ENCODE results near the gene RIMS1.

Gene RIMS1

GRCh38 chr6:71886184-71887005 lies at the start of gene RIMS1:
Gene RIMS1, plus strand, starts transcription at chr6:71886550. Its CDS starts 474 bp downstream, at chr6:71887024.
- no peak for DNase-seq (ENCODE audit: low read depth in 2 of 2)

GRCh38 chr6:71851214-71851613 lies 35.1 kb upstream of the RIMS1 start:
- no peak for DNase-seq (ENCODE audit: low read depth in 2 of 2)

GRCh38 chr6:71852948-71853347 lies 33.4 kb upstream of the RIMS1 start:
- DNase-seq (ENCODE audit: low read depth in 2 of 2), result no peak

- no peak for DNase-seq (ENCODE audit: low read depth in 2 of 2)
These were observed 30.9 kb upstream of the RIMS1 start for GRCh38 chr6:71855406-71855805.

- DNase-seq (ENCODE audit: low read depth in 2 of 2), result no peak
These were observed 7.3 kb upstream of the RIMS1 start for GRCh38 chr6:71879016-71879415.

- DNase-seq (ENCODE audit: low read depth in 2 of 2), result no peak
These were observed 825 bp downstream of the RIMS1 start for GRCh38 chr6:71887006-71887743.

GRCh38 chr6:71887744-71888230 lies 1.4 kb downstream of the RIMS1 start:
- no peak for DNase-seq (ENCODE audit: low read depth in 2 of 2)

- DNase-seq (ENCODE audit: low read depth in 2 of 2), result no peak
These were observed 2.5 kb downstream of the RIMS1 start for GRCh38 chr6:71888756-71889340.

GRCh38 chr6:71889366-71889765 lies 3.0 kb downstream of the RIMS1 start:
- no peak for DNase-seq (ENCODE audit: low read depth in 2 of 2)

- no peak for DNase-seq (ENCODE audit: low read depth in 2 of 2)
These were observed 6.3 kb downstream of the RIMS1 start for GRCh38 chr6:71892641-71893040.

- no peak for DNase-seq (ENCODE audit: low read depth in 2 of 2)
These were observed 14.3 kb downstream of the RIMS1 start for GRCh38 chr6:71900642-71901041.

GRCh38 chr6:71902261-71902660 lies 15.9 kb downstream of the RIMS1 start:
- DNase-seq (ENCODE audit: low read depth in 2 of 2), result no peak

- DNase-seq (ENCODE audit: low read depth in 2 of 2), result no peak
These were observed 20.5 kb downstream of the RIMS1 start for GRCh38 chr6:71906813-71907212.

GRCh38 chr6:71908162-71908765 lies 21.9 kb downstream of the RIMS1 start:
- DNase-seq (ENCODE audit: low read depth in 2 of 2), result no peak

- DNase-seq (ENCODE audit: low read depth in 2 of 2), result no peak
These were observed 27.3 kb downstream of the RIMS1 start for GRCh38 chr6:71913444-71914234.

- DNase-seq (ENCODE audit: low read depth in 2 of 2), result no peak
These were observed 42.7 kb downstream of the RIMS1 start for GRCh38 chr6:71929047-71929446.

GRCh38 chr6:71933881-71934280 lies 47.5 kb downstream of the RIMS1 start:
- DNase-seq (ENCODE audit: low read depth in 2 of 2), result no peak

GRCh38 chr6:71965404-71965803 lies 79.1 kb downstream of the RIMS1 start:
- no peak for DNase-seq (ENCODE audit: low read depth in 2 of 2)

GRCh38 chr6:71967436-71967835 lies 81.1 kb downstream of the RIMS1 start:
- no peak for DNase-seq (ENCODE audit: low read depth in 2 of 2)

- no peak for DNase-seq (ENCODE audit: low read depth in 2 of 2)
These were observed 91.5 kb downstream of the RIMS1 start for GRCh38 chr6:71977884-71978283.

GRCh38 chr6:71979911-71980310 lies 93.6 kb downstream of the RIMS1 start:
- no peak for DNase-seq (ENCODE audit: low read depth in 2 of 2)
